H9 (cell line): ENCODE results near the gene ACADL. TPM values are rescaled to one million over a fixed set of nuclear protein-coding genes. Genes with fewer than 3 reads are reported as not detected.

Experiments used
- DNase-seq: peaks from one replicate; pipeline ENCODE4 v3.0.0-alpha.2; 2017
- H2AFZ ChIP-seq: one replicate; pipeline ENCODE4 v1.6.1; 2013; ENCODE audit warnings: mild to moderate bottlenecking, low read length, control low read depth, moderate library complexity
- H2AK5ac ChIP-seq: 2 replicates; pipeline ENCODE4 v1.6.1; 2013; ENCODE audit warnings: low read length, control low read depth, mixed read lengths; ENCODE audit not compliant: insufficient read length
- H2BK120ac ChIP-seq: one replicate; pipeline ENCODE4 v1.6.1; 2013; ENCODE audit warnings: low read depth, mild to moderate bottlenecking, low read length, control low read depth, inconsistent platforms; ENCODE audit not compliant: poor library complexity, severe bottlenecking
- H2BK12ac ChIP-seq: 2 replicates; pipeline ENCODE4 v1.6.1; 2013; ENCODE audit warnings: low read length, control low read depth, mixed read lengths, low read depth; ENCODE audit not compliant: insufficient read length
- H2BK15ac ChIP-seq: 2 replicates; pipeline ENCODE4 v1.6.1; 2013; ENCODE audit warnings: low read depth, low read length, control low read depth
- H2BK20ac ChIP-seq: one replicate; pipeline ENCODE4 v1.6.1; 2013; ENCODE audit warnings: low read depth, mild to moderate bottlenecking, low read length, control low read depth, inconsistent platforms; ENCODE audit not compliant: poor library complexity, severe bottlenecking
- H2BK5ac ChIP-seq: 2 replicates; pipeline ENCODE4 v1.6.1; 2013; ENCODE audit warnings: low read length, control low read depth, mixed read lengths; ENCODE audit not compliant: insufficient read length
- H3K14ac ChIP-seq: 2 replicates; pipeline ENCODE4 v1.6.1; 2013; ENCODE audit warnings: low read length, control low read depth; ENCODE audit not compliant: insufficient read depth
- H3K18ac ChIP-seq: 2 replicates; pipeline ENCODE4 v1.6.1; 2013; ENCODE audit warnings: low read depth, mild to moderate bottlenecking, mixed read lengths, low read length, control low read depth; ENCODE audit not compliant: insufficient read length
- H3K23ac ChIP-seq: 2 replicates; pipeline ENCODE4 v1.6.1; 2013; ENCODE audit warnings: low read length, control low read depth, mixed read lengths, low read depth; ENCODE audit not compliant: insufficient read length
- H3K23me2 ChIP-seq: 2 replicates; pipeline ENCODE4 v1.6.1; 2013; ENCODE audit warnings: low read depth, mild to moderate bottlenecking, mixed read lengths, low read length, control low read depth; ENCODE audit not compliant: insufficient read length, poor library complexity, severe bottlenecking
- H3K27ac ChIP-seq: 2 replicates; pipeline ENCODE4 v1.5.1; 2013; ENCODE audit warnings: low read length, control low read depth, mixed read lengths, low read depth; ENCODE audit not compliant: insufficient read length
- H3K27me3 ChIP-seq: 2 replicates; pipeline ENCODE4 v1.6.1; 2013; ENCODE audit warnings: low read length, control low read depth, inconsistent platforms; ENCODE audit not compliant: insufficient read depth
- H3K4ac ChIP-seq: 2 replicates; pipeline ENCODE4 v1.6.1; 2013; ENCODE audit warnings: low read depth, mild to moderate bottlenecking, control low read depth, inconsistent platforms, low read length, moderate library complexity
- H3K4me1 ChIP-seq: 2 replicates; pipeline ENCODE4 v1.6.1; 2013; ENCODE audit warnings: low read length, control low read depth, inconsistent platforms; ENCODE audit not compliant: insufficient read depth
- H3K4me2 ChIP-seq: 2 replicates; pipeline ENCODE4 v1.6.1; 2013; ENCODE audit warnings: low read length, control low read depth, mixed read lengths; ENCODE audit not compliant: insufficient read length, insufficient read depth
- H3K56ac ChIP-seq: 2 replicates; pipeline ENCODE4 v1.6.1; 2013; ENCODE audit warnings: low read depth, mild to moderate bottlenecking, mixed read lengths, low read length, control low read depth; ENCODE audit not compliant: insufficient read length
- H3K79me1 ChIP-seq: 2 replicates; pipeline ENCODE4 v1.6.1; 2013; ENCODE audit warnings: low read depth, mild to moderate bottlenecking, moderate library complexity, low read length, control low read depth, inconsistent platforms; ENCODE audit not compliant: insufficient read depth, poor library complexity, severe bottlenecking
- H3K79me2 ChIP-seq: 2 replicates; pipeline ENCODE4 v1.6.1; 2013; ENCODE audit warnings: low read length, control low read depth, inconsistent platforms; ENCODE audit not compliant: insufficient read depth
- H3K9ac ChIP-seq: 2 replicates; pipeline ENCODE4 v1.6.1; 2013; ENCODE audit warnings: low read length, control low read depth, mixed read lengths; ENCODE audit not compliant: insufficient read length; ENCODE audit errors: extremely low read depth
- H3K9me3 ChIP-seq: one replicate; pipeline ENCODE4 v1.6.1; 2013; ENCODE audit warnings: low read depth, low read length, inconsistent platforms; ENCODE audit not compliant: control insufficient read depth
- H3T11ph ChIP-seq: one replicate; pipeline ENCODE4 v1.6.1; 2013; ENCODE audit warnings: mild to moderate bottlenecking, low read length, control low read depth, inconsistent platforms
- H4K20me1 ChIP-seq: one replicate; pipeline ENCODE4 v1.6.1; 2013; ENCODE audit not compliant: control insufficient read depth, insufficient read length, insufficient read depth
- H4K5ac ChIP-seq: 2 replicates; pipeline ENCODE4 v1.6.1; 2013; ENCODE audit warnings: low read depth, mild to moderate bottlenecking, mixed read lengths, low read length, control low read depth; ENCODE audit not compliant: insufficient read length
- H4K8ac ChIP-seq: replicated peaks from 2 replicates; pipeline ENCODE4 v1.6.1; 2013; ENCODE audit warnings: low read length, control low read depth, mixed read lengths, low read depth; ENCODE audit not compliant: insufficient read length
- H4K91ac ChIP-seq: 2 replicates; pipeline ENCODE4 v1.6.1; 2013; ENCODE audit warnings: low read depth, mild to moderate bottlenecking, moderate library complexity, mixed read lengths, low read length, control low read depth; ENCODE audit not compliant: insufficient read length
- H3K27ac Mint-ChIP-seq, 3 experiments: 2 replicates in 2 of 3; 3 replicates in 1 of 3; pipeline ENCODE4 v1.8.0; 2020 to 2021; ENCODE audit warnings: mixed read lengths in 3 of 3, mild to moderate bottlenecking in 1 of 3, moderate library complexity in 1 of 3
- H3K27me3 Mint-ChIP-seq: 2 replicates; pipeline ENCODE4 v1.8.0; 2021; ENCODE audit warnings: low read depth, mild to moderate bottlenecking, moderate library complexity, mixed read lengths
- H3K36me3 Mint-ChIP-seq, 3 experiments: 2 replicates in 2 of 3; 3 replicates in 1 of 3; pipeline ENCODE4 v1.8.0; 2020 to 2021; ENCODE audit warnings: low read depth in 3 of 3, mixed read lengths in 3 of 3; ENCODE audit not compliant: insufficient read depth in 1 of 3
- H3K4me1 Mint-ChIP-seq, 2 experiments: 2 replicates each; pipeline ENCODE4 v1.8.0; 2020; ENCODE audit warnings: mixed read lengths in 2 of 2
- H3K4me3 Mint-ChIP-seq, 2 experiments: 2 replicates in 1 of 2; 3 replicates in 1 of 2; pipeline ENCODE4 v1.8.0; 2020 to 2021; ENCODE audit warnings: mild to moderate bottlenecking in 2 of 2, mixed read lengths in 2 of 2, moderate library complexity in 1 of 2
- H3K9me3 Mint-ChIP-seq, 2 experiments: 2 replicates in 1 of 2; 3 replicates in 1 of 2; pipeline ENCODE4 v1.8.0; 2020; ENCODE audit warnings: mild to moderate bottlenecking in 2 of 2, mixed read lengths in 2 of 2, moderate library complexity in 1 of 2
- WGBS: extraction: QIAGEN DNeasy Blood & Tissue Kit; methylation state at CpG from one replicate; pipeline ENCODE4 v1.1.7; 2013; ENCODE audit warnings: missing lambda C conversion rate, low lambda C conversion rate, mixed read lengths; ENCODE audit not compliant: insufficient read length; ENCODE audit errors: extremely low coverage; 5-methylcytosine and 5-hydroxymethylcytosine counted together
- total RNA-seq: library from RNA; stranded (reverse); gene quantifications from 2 replicates; pipeline ENCODE4 v1.2.1, GENCODE V29; 2021
- TF ChIP-seq, protein P1 (sequence below): fragments of 200-600 bp; sonication (generic); conservative IDR thresholded peaks from 3 replicates; pipeline ENCODE4 v1.8.0; 2021; ENCODE audit warnings: antibody characterized with exemption, mild to moderate bottlenecking

ACADL gene
- total RNA-seq, 1 experiment from 2014 or later = 0.26 TPM

DNA sequence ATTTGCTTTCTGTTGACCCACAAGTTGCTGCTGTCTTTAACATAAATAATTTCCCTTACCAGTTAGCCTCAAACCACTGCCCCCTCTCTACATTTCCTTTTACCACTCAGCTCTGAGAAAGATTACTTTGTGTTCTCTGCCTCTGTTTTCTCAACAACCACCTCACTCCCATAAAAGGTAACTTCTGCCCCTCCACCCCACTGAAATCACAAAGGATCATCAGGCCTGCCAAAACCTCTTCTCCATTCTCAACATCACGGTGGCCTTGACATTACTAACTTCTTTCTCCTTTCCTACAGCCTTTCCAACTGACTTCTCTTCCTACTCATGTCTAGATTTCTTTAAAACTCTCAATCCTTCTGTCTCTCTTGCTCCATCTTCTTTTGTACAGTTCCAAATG lies 10.1 kb downstream of the ACADL start:
- Histone ChIP-seq H2BK120ac (no peak overlapping the region), H3T11ph (no peak overlapping the region), H2BK5ac (no peak overlapping the region), H3K56ac (no peak overlapping the region), H2AFZ (no peak overlapping the region), H3K18ac (no peak overlapping the region), H3K14ac (no peak overlapping the region), H3K4ac (no peak overlapping the region), H2BK20ac (no peak overlapping the region), H4K5ac (no peak overlapping the region), H4K20me1 (no peaks in the 10 kb centered on the region), H3K23me2 (no peaks in the 10 kb centered on the region), H2BK12ac (no peak overlapping the region), H4K8ac (no peak overlapping the region), H2BK15ac (no peak overlapping the region), H3K4me2 (no peak overlapping the region), H2AK5ac (no peak overlapping the region), H3K27me3 (no peaks in the 10 kb centered on the region), H3K79me2 (no peaks in the 10 kb centered on the region), H3K9me3 (no peaks in the 10 kb centered on the region), H3K27ac (no peak overlapping the region), H3K4me1 (no peaks in the 10 kb centered on the region), H3K79me1 (no peaks in the 10 kb centered on the region), H3K23ac (no peak overlapping the region), H3K9ac (no peak overlapping the region), H4K91ac (no peak overlapping the region)
- H3K4me3 Mint-ChIP-seq = no peak overlapping the region
- WGBS = no CpG with 5 or more reads among the region's 1 CpG
- no peaks in the 10 kb centered on the region for H3K27me3 Mint-ChIP-seq
- H3K27ac Mint-ChIP-seq = no peak overlapping the region
- no peaks in the 10 kb centered on the region for H3K36me3 Mint-ChIP-seq
- no peaks in the 10 kb centered on the region for H3K4me1 Mint-ChIP-seq
- TF ChIP-seq, protein P1, sequence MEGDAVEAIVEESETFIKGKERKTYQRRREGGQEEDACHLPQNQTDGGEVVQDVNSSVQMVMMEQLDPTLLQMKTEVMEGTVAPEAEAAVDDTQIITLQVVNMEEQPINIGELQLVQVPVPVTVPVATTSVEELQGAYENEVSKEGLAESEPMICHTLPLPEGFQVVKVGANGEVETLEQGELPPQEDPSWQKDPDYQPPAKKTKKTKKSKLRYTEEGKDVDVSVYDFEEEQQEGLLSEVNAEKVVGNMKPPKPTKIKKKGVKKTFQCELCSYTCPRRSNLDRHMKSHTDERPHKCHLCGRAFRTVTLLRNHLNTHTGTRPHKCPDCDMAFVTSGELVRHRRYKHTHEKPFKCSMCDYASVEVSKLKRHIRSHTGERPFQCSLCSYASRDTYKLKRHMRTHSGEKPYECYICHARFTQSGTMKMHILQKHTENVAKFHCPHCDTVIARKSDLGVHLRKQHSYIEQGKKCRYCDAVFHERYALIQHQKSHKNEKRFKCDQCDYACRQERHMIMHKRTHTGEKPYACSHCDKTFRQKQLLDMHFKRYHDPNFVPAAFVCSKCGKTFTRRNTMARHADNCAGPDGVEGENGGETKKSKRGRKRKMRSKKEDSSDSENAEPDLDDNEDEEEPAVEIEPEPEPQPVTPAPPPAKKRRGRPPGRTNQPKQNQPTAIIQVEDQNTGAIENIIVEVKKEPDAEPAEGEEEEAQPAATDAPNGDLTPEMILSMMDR = no peak
- DNase-seq = no peak
- H3K9me3 Mint-ChIP-seq = no peaks in the 10 kb centered on the region
